CD4-positive, alpha-beta T cell treated with Interferon alpha-2 for 1 hour (primary cell): ENCODE data around the gene OLR1.
A peak's percentile ranks its signal among the peaks of the same experiment; 100 is the strongest.
"Not testable (repeated sequence)": the region's sequence is repeated elsewhere in the genome, so short reads cannot be mapped to it uniquely, and the experiment has no call there.

ENCODE experiments used
- DNase-seq, 2 donors: peaks; one replicate each; pipeline ENCODE4 v3.0.0-alpha.2; 2020 to 2022

The OLR1 gene

DNA sequence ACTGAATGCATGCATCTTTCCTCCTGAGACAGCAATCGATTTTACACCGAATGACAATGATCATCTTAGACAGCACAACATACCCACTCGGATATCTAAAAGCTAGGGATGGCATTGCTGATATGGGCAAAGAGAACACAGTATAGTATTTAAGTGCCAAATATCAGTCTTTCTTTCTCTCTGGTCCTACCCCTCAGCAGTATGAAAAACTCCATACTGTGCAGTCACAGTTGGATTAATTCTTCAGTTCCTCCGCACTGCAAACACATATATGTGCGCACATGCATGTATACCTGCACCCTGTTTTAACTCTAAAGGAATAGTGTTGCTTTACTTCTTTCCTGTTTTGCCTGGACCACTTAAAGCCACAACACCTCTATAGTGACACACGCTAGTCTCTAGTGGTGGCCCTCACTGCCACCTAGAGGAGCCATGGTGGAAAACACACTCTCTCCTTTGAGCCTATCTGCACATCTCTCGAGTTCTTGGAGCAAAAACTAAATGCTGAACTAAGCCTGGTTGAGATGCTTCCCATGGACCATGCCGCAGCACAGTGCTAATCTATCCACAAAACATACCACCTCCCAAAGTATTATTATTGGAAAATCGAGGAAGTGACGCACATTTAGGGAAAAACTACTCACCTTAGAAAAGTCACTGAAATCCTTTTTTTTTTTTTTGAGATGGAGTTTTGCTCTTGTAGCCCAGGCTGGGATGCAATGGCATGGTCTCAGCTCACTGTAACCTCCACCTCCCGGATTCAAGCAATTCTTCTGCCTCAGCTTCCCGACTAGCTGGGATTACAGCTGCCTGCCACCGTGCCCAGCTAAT, 18.8 kb upstream of the OLR1 start:
- peak; percentile 66 to 68 for DNase-seq

DNA sequence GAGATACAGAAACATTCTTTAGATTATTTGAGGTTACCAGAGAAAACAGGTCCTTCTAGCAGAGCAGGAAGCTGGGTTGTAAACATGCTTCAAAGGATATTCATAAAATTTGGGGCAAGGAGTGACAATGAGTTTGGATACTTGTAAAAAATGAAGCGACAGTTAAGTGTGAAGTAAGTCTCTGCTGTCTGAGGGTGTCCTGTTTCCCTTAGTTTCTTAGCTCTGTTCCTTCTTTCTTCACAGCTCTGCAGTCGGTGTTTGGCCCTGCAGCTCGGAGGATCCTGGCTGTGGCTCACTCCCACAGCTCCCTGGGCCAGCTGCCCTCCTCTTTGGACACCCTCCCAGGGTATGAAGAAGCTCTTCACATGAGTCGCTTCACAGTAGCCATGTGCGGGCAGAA, 17.7 kb upstream of the OLR1 start:
- DNase-seq = no peak

GRCh38 chr12:10186958-10187357, 15.0 kb upstream of the OLR1 start:
- DNase-seq = not testable (repeated sequence)

- peak; percentile 30 to 76 for DNase-seq
Measured at GRCh38 chr12:10186299-10186698, 14.4 kb upstream of the OLR1 start.

- peak in 1 of 2 donors; percentile 37 for DNase-seq
Measured at GRCh38 chr12:10184261-10184843, 12.4 kb upstream of the OLR1 start.

DNA sequence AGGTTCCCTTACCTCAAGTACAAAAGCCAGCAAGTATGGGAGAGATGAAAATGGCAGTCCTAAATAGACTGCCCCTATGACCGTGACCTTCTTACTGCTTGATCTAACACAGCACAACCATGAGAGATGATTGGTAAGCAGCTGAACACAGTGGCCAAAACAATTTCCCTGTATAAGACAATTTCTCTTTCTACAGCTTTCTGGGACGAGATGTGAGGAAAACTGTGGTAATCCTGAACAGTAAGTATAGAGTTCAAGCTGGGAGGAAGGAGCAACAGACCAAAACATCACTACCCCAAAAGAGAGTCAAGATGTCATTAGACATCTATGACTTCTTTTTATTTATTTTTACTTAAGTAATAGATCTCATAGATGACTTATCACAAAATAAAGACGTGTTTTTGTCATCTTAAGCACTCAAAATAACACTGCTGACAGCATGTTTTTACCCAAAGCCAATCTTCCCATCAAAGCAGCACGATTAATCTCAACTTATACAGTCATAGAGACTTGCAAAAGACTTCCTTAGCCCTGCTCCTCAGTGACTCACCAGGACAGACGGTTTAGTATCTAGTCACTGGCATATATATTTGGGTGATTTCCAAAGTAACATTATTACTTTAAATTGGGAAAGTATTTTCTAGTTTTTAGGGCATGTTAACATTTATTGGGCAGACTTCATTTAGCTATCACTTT, 10.6 kb upstream of the OLR1 start:
- peak in 1 of 2 donors; percentile 53 for DNase-seq

- DNase-seq = no peak
Measured at GRCh38 chr12:10179776-10180181, 7.8 kb upstream of the OLR1 start.

- no peak for DNase-seq
Measured at GRCh38 chr12:10178821-10179220, 6.9 kb upstream of the OLR1 start, which contains the start of gene TMEM52B. TSS of gene TMEM52B (plus strand) at chr12:10179032. CDS start at chr12:10179575, 543 bp downstream.

DNA sequence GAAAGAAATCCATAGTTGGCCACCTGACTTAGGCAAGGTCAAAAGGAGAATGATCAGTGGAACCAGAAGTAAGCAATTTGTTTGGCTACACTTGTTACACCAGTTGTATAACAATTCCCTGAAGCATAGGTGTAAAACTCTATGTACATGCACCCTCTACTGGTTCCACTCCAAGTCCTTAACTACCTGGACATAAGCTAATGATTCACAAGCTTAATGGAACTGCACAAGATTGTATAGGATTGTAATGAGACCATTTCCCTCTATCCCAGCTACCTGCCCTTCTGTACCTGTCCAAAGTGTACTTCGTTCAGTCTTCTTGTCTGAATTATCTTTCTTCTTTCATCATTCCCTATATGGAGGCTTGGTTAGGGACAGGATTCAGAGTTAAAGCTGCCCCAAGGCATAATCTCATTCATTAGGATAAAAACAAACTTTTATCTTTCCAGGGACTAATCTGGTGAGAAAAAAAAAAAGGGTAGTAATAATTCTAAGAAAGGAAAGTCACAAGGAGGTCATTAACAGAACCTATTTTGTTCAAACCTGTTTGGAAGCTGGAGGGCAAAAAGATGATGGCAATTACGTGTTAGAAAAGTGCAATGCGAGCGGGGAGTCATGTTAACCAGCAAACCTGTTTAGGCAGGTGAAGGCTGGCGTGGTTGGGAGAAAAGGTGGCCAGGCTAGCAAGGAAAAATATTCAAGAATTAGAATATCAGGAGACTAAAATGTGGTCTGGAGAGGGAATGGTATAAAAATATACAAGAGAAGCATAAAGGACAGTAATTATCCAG, 4.1 kb upstream of the OLR1 start:
- DNase-seq = no peak

DNA sequence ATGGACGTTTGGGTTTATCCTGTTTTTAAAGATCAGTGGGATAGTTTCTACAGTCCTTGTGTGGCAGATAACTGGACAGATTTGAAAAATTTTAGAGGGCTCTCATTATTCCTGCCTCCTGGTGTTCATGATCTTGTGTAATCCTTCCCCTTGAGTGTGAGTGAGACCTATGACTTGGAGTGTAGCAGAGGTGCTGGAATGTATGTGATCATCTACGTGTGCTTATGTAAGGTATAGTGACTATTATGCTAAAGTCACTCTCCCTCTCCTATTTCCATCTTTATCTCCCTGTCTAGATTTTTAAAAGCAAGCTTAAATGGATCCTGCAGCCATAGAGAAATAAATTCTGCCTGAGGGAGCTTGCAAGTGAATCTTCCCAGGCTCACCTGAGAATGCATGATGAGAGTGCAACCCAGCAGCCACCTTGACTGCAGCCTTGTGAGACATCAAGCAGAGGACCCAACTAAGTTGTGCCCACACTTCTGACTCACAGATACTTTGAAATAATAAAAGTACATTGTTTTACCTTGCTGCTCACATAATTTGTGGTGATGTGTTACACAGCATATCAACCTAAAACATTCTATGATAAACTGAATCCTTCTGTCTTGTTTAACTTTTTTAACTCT, 3.2 kb upstream of the OLR1 start:
- DNase-seq = no peak

DNA sequence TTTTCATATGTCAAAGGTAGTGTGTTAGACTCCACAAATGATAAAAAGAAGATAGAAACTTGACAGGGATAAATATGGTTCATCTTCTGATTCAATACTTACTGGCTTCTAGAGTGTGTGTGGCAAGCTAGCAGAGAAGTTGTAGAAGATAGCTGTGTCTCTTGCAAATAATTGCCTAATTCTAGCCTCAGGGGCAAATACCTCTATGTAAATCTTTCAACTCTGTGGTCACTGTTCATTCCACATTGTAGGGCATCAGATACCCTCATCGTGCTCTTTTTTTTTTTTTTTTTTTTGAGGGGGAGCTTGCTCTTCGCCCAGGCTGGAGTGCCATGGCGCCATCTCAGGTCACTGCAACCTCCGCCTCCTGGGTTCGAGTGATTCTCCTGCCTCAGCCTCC, 1.7 kb downstream of the OLR1 start:
- no peak for DNase-seq

GRCh38 chr12:10169104-10169503, 2.8 kb downstream of the OLR1 start:
- DNase-seq = no peak

DNA sequence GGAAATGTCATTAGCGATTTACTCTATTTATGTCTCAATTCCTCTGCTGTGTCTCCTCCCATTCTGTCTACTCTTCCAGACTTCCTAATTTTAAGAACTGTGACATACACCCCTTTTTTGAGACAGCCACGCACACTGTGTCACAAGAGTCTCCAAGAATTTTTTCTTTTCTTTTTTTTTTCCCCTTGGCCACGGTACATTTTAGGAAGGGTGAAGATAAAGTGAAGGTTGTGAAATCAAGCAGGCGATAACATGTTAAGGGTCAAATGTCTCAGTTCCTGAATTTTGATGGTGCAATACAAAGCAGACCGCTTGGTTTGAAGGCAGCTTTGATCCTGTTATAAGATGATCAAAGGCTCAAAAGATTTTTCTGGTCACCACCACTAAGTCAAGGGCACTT, 4.3 kb downstream of the OLR1 start:
- peak; percentile 17 to 31 for DNase-seq

DNA sequence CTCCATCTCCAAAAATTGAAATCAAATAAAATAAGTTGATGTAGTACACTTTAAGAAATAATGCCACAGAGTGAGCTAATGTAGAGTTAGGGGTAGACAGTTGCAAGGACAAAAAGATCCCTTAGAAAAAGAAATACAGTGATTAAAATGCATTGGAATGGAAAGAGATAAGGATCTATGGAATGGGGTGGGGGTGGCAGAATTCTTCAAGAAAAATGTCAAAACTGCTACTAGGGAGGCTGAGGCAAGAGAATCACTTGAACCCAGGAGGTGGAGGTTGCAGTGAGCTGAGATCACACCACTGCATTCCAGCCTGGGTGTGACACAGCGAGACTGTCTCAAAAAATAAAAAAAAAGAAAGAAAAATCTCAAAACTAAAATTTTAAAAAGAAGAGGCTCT, 6.5 kb downstream of the OLR1 start:
- no peak for DNase-seq

- no peak for DNase-seq
Measured at GRCh38 chr12:10163084-10163483, 8.8 kb downstream of the OLR1 start.

GRCh38 chr12:10160617-10161385, 11.1 kb downstream of the OLR1 start:
- DNase-seq = no peak

DNA sequence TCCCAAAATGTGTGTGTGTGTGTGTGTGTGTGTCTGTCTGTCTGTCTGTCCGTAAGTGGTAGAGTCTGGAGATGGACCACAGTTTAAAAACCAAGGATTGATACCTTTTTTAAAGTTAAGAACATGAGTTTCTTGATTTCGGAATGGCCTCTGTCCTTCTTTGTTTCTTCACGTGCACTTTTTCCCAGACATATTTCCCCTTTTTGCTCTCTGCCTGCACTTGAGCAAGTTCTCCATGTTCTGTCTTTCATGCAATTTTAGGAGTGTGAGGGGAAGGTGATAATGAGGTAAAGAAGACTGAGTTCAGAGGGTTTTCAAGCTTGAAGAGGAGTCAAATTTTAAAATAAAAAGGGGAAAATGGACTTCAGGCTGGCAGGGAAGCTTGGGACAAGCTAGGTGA, 12.7 kb downstream of the OLR1 start:
- DNase-seq = no peak

DNA sequence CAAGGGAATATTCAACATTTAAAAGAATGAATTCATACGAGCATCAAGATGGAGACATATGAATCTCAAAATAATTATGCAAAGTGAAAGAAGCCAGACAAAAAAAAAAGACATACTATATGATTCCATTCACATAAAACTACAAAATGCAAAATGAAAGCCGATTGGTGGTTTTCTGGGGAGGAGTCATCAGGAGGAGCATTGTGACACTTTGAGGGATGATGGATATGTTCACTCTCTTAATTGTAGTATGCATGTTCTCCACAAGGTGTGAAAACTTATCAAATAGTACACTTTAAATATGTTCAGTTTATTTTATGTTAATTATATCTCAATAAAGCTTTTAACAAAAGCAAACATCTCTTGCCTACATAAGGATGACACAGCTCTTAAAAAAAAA, 13.5 kb downstream of the OLR1 start:
- no peak for DNase-seq

- no peak for DNase-seq
Measured at GRCh38 chr12:10155966-10156365, 16.0 kb downstream of the OLR1 start.

DNA sequence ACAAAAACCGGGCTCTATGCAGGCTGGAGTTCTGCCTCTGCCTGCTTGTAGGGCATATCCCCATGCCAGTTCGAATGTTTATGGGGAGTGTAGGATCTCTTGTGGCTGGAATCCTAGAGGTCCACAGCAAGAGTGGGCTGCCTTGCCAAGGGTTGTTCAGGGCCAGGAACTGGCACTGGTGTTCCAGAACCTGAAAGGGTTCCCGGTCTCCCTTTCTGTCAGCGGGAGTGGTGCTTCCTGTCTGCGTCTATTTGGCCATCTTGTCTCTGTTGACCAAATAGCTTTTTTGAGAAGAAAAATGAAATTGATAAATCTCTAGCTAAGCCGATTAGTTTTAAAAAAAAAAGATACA, 17.8 kb downstream of the OLR1 start:
- no peak for DNase-seq

- peak; percentile 67 to 75 for DNase-seq
Measured at GRCh38 chr12:10153271-10154144, 18.4 kb downstream of the OLR1 start.
